ENCODE results near the gene ITFG1.

ITFG1 gene

GRCh38 chr16:47262938-47263337 lies 197.9 kb downstream of the ITFG1 start:
- Histone ChIP-seq H3F3A (ENCODE audit: low read depth) (no peaks in the 10 kb centered on the region), H3K9ac (ENCODE audit: low read depth, low read length, poor library complexity, severe bottlenecking) (no peak overlapping the region), H3K9me2 (replicated peaks; ENCODE audit: low read depth, low read length) (no peaks in the 10 kb centered on the region), H3K4me3 (ENCODE audit: low read length, poor library complexity, severe bottlenecking) (no peak overlapping the region), H3K9me3 (ENCODE audit: insufficient read depth, low read depth, low read length) (no peaks in the 10 kb centered on the region), H3K4me1 (ENCODE audit: insufficient read depth, low read length, poor library complexity, severe bottlenecking) (no peaks in the 10 kb centered on the region), H2AFZ (ENCODE audit: low read length) (no peak overlapping the region), H4K20me1 (ENCODE audit: insufficient read depth, low read length, poor library complexity, severe bottlenecking) (no peaks in the 10 kb centered on the region), H3K27me3 (ENCODE audit: insufficient read depth, low read length, poor library complexity, severe bottlenecking) (no peaks in the 10 kb centered on the region), H3K4me2 (ENCODE audit: low read depth, low read length, poor library complexity, severe bottlenecking) (no peak overlapping the region), H3K36me3 (ENCODE audit: insufficient read depth, low read length) (peaks cover 18% of the 10 kb centered on the region; the same call in 1 of the 2 replicates), H3K79me2 (ENCODE audit: insufficient read depth, low read length) (no peaks in the 10 kb centered on the region)
- no peak for TF ChIP-seq EZH2phosphoT487 (IDR thresholded peaks at IDR 0.05; ENCODE audit: borderline replicate concordance)
- TF ChIP-seq, protein P1, sequence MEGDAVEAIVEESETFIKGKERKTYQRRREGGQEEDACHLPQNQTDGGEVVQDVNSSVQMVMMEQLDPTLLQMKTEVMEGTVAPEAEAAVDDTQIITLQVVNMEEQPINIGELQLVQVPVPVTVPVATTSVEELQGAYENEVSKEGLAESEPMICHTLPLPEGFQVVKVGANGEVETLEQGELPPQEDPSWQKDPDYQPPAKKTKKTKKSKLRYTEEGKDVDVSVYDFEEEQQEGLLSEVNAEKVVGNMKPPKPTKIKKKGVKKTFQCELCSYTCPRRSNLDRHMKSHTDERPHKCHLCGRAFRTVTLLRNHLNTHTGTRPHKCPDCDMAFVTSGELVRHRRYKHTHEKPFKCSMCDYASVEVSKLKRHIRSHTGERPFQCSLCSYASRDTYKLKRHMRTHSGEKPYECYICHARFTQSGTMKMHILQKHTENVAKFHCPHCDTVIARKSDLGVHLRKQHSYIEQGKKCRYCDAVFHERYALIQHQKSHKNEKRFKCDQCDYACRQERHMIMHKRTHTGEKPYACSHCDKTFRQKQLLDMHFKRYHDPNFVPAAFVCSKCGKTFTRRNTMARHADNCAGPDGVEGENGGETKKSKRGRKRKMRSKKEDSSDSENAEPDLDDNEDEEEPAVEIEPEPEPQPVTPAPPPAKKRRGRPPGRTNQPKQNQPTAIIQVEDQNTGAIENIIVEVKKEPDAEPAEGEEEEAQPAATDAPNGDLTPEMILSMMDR (conservative IDR thresholded peaks at IDR 0.05; ENCODE audit: low read length), result no peak

DNA sequence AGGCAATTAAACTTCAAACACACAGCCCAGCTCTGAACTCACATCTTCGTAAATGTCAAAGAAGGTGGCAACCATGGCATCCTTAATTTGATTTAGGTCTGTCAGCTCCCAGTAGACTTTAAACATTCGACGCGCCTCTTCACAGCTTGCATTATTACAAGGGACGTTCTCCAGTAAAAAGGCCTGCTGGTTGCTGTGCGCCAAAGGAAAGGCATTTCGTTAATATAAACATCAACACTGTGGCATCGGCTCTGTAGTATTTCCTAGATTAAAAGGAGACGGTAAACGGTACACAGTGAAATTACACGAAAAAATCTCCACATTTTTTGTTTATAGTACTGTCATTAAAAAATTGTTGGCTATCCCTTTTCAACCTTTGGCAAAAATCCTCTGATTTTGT lies 200.4 kb downstream of the ITFG1 start:
- H3K36me3 ChIP-seq (ENCODE audit: insufficient read depth, low read length), result peaks cover 32% of the 10 kb centered on the region
- H2AFZ ChIP-seq (ENCODE audit: low read length), result no peak overlapping the region
- no peak overlapping the region for H3K4me2 ChIP-seq (ENCODE audit: low read depth, low read length, poor library complexity, severe bottlenecking)
- no peaks in the 10 kb centered on the region for H3K9me2 ChIP-seq (replicated peaks; ENCODE audit: low read depth, low read length)
- H4K20me1 ChIP-seq (ENCODE audit: insufficient read depth, low read length, poor library complexity, severe bottlenecking), result no peaks in the 10 kb centered on the region
- no peaks in the 10 kb centered on the region for H3K9me3 ChIP-seq (ENCODE audit: insufficient read depth, low read depth, low read length)
- no peaks in the 10 kb centered on the region for H3K4me1 ChIP-seq (ENCODE audit: insufficient read depth, low read length, poor library complexity, severe bottlenecking)
- H3K4me3 ChIP-seq (ENCODE audit: low read length, poor library complexity, severe bottlenecking), result no peak overlapping the region
- H3K79me2 ChIP-seq (ENCODE audit: insufficient read depth, low read length), result no peaks in the 10 kb centered on the region
- TF ChIP-seq, protein P1 (conservative IDR thresholded peaks at IDR 0.05; ENCODE audit: low read length), result no peak
- H3F3A ChIP-seq (ENCODE audit: low read depth), result no peaks in the 10 kb centered on the region
- no peaks in the 10 kb centered on the region for H3K27me3 ChIP-seq (ENCODE audit: insufficient read depth, low read length, poor library complexity, severe bottlenecking)
- H3K9ac ChIP-seq (ENCODE audit: low read depth, low read length, poor library complexity, severe bottlenecking), result no peak overlapping the region

DNA sequence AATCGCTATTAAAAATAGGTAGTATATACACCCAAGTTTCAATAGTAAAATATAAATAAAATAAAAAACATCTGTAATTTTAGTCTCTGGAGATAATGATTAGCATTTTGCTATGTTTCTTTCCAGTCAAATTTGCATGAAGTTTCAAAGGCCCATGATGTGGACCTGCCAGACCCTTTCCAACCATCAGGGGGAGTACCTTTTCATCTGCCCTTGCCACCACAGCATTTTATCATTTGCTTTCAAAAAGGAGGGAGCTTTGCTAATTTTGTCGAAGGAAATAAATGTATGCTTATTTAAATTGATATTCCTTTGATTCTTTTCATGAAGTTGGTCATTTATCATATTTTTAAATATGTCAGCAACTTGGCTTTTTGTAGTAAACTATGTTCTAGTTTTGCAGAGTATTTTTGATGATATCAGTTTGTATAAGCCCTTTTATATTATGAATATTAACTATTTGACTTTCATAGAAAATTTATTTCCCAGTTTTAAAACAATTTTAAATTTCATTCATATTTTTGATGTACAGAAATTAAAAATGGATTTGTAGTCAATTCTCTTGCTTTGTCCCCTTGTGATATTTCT lies 201.9 kb downstream of the ITFG1 start:
- Histone ChIP-seq H3K9ac (ENCODE audit: low read depth, low read length, poor library complexity, severe bottlenecking) (no peak overlapping the region), H3K9me2 (replicated peaks; ENCODE audit: low read depth, low read length) (no peaks in the 10 kb centered on the region), H3K9me3 (ENCODE audit: insufficient read depth, low read depth, low read length) (no peaks in the 10 kb centered on the region), H4K20me1 (ENCODE audit: insufficient read depth, low read length, poor library complexity, severe bottlenecking) (no peaks in the 10 kb centered on the region), H3K4me3 (ENCODE audit: low read length, poor library complexity, severe bottlenecking) (no peak overlapping the region), H3K4me2 (ENCODE audit: low read depth, low read length, poor library complexity, severe bottlenecking) (no peak overlapping the region), H3K79me2 (ENCODE audit: insufficient read depth, low read length) (no peaks in the 10 kb centered on the region), H3K36me3 (ENCODE audit: insufficient read depth, low read length) (peaks cover 32% of the 10 kb centered on the region), H2AFZ (ENCODE audit: low read length) (no peak overlapping the region), H3K27me3 (ENCODE audit: insufficient read depth, low read length, poor library complexity, severe bottlenecking) (no peaks in the 10 kb centered on the region), H3F3A (ENCODE audit: low read depth) (no peaks in the 10 kb centered on the region), H3K4me1 (ENCODE audit: insufficient read depth, low read length, poor library complexity, severe bottlenecking) (no peaks in the 10 kb centered on the region)
- TF ChIP-seq, protein P1 (conservative IDR thresholded peaks at IDR 0.05; ENCODE audit: low read length), result peak; percentile 80
- TF ChIP-seq EZH2phosphoT487 (IDR thresholded peaks at IDR 0.05; ENCODE audit: borderline replicate concordance), result no peak

Measured in Loucy (cell line).